B cell (primary cell): ENCODE measurements around the gene ZNF532. TPM values are rescaled to one million over a fixed set of nuclear protein-coding genes. Genes with fewer than 3 reads are reported as not detected.
A peak's percentile ranks its signal among the peaks of the same experiment; 100 is the strongest.

Experiments
- ATAC-seq: fragments of 200-7000 bp; cut with Tn5 transposase; one replicate; pipeline ENCODE4 v1.10.0; 2021; ENCODE audit warnings: low read depth, mild to moderate bottlenecking, moderate number of reproducible peaks, moderate library complexity
- CTCF ChIA-PET: fragments of 350-600 bp; sonication (Branson Sonifier 250); formaldehyde crosslinking; loops from one replicate; lab custom pipeline; 2021; ENCODE audit warnings: antibody characterized with exemption, inconsistent platforms; lab: Charles Lee
- POLR2A ChIA-PET: fragments of 350-600 bp; sonication (Branson Sonifier 250); formaldehyde crosslinking; loops from one replicate; lab custom pipeline; 2021; ENCODE audit warnings: antibody characterized with exemption; lab: Charles Lee
- DNase-seq: peaks from one replicate; pipeline ENCODE4 v3.0.0; 2013
- H2AFZ ChIP-seq: 2 replicates; pipeline ENCODE4 v1.6.1; 2012; ENCODE audit warnings: mild to moderate bottlenecking, low read depth, low read length; ENCODE audit not compliant: insufficient read depth, poor library complexity, severe bottlenecking
- H3K27ac ChIP-seq, 2 donors: 1 replicate in 1 of 2; 2 replicates in 1 of 2; pipeline ENCODE4 v1.5.1; 2012 to 2013; ENCODE audit warnings: low read length in 2 of 2, mild to moderate bottlenecking in 2 of 2, moderate library complexity in 1 of 2
- H3K27me3 ChIP-seq, 4 experiments: fragments of 200-600 bp in 1 of 4; sonication (generic) in 1 of 4; replicated peaks in 1 of 4; 1 replicate in 2 of 4; 2 replicates in 2 of 4; pipeline versions ENCODE4 v1.6.1 to v1.7.0; 2013 to 2016; ENCODE audit warnings: low read length in 3 of 4, mild to moderate bottlenecking in 2 of 4, mixed read lengths in 1 of 4, moderate library complexity in 1 of 4; ENCODE audit not compliant: insufficient read depth in 4 of 4, control insufficient read depth in 3 of 4; ENCODE audit errors: control extremely low read depth in 1 of 4
- H3K36me3 ChIP-seq, 2 experiments: replicated peaks in 1 of 2; 1 replicate in 1 of 2; 2 replicates in 1 of 2; pipeline versions ENCODE4 v1.6.1 to v1.7.1; 2013; ENCODE audit warnings: low read length in 1 of 2; ENCODE audit not compliant: insufficient read depth in 2 of 2, control insufficient read depth in 1 of 2; ENCODE audit errors: control extremely low read depth in 1 of 2, extremely low read depth in 1 of 2
- H3K4me1 ChIP-seq, 2 donors: fragments of 200-600 bp in 1 of 2; sonication (generic) in 1 of 2; 1 replicate in 1 of 2; 2 replicates in 1 of 2; pipeline versions ENCODE4 v1.5.1 to v1.6.1; 2013 to 2017; ENCODE audit warnings: low read length in 2 of 2; ENCODE audit not compliant: control insufficient read depth in 2 of 2, insufficient read depth in 2 of 2
- H3K4me2 ChIP-seq: replicated peaks from 2 replicates; pipeline ENCODE3; 2012; ENCODE audit warnings: mild to moderate bottlenecking, low read depth, low read length; ENCODE audit not compliant: poor library complexity, severe bottlenecking
- H3K4me3 ChIP-seq, 5 experiments: fragments of 200-600 bp in 1 of 5; sonication (generic) in 1 of 5; 1 replicate in 3 of 5; 2 replicates in 2 of 5; pipeline versions ENCODE4 v1.5.1 to v1.7.0; 2011 to 2016; ENCODE audit warnings: low read length in 4 of 5, mild to moderate bottlenecking in 4 of 5, low read depth in 2 of 5, control low read depth in 1 of 5, moderate library complexity in 1 of 5; ENCODE audit not compliant: insufficient read depth in 1 of 5; ENCODE audit errors: control extremely low read depth in 1 of 5, extremely low read depth in 1 of 5
- H3K79me2 ChIP-seq: fragments of 200-600 bp; sonication (generic); one replicate; pipeline ENCODE4 v1.6.0; 2016; ENCODE audit warnings: low read length; ENCODE audit not compliant: control insufficient read depth, insufficient read depth
- H3K9ac ChIP-seq: fragments of 200-600 bp; sonication (generic); 2 replicates; pipeline ENCODE4 v1.6.1; 2017; ENCODE audit warnings: mild to moderate bottlenecking, low read length, moderate library complexity
- H3K9me3 ChIP-seq, 3 donors: one replicate each; pipeline versions ENCODE4 v1.6.1 to v1.7.1; 2013; ENCODE audit warnings: low read length in 2 of 3; ENCODE audit not compliant: control insufficient read depth in 2 of 3, insufficient read depth in 1 of 3; ENCODE audit errors: control extremely low read depth in 1 of 3
- H4K20me1 ChIP-seq: 2 replicates; pipeline ENCODE4 v1.6.0; 2012; ENCODE audit warnings: mild to moderate bottlenecking, low read length; ENCODE audit not compliant: insufficient read depth, control insufficient read depth, poor library complexity, severe bottlenecking
- H3K27ac Mint-ChIP-seq: one replicate; pipeline ENCODE4 v1.8.0; 2021; ENCODE audit warnings: mixed read lengths
- H3K27me3 Mint-ChIP-seq: one replicate; pipeline ENCODE4 v1.8.0; 2021; ENCODE audit warnings: mixed read lengths
- H3K4me1 Mint-ChIP-seq: one replicate; pipeline ENCODE4 v1.8.0; 2021; ENCODE audit warnings: mixed read lengths
- H3K4me3 Mint-ChIP-seq: one replicate; pipeline ENCODE4 v1.8.0; 2021; ENCODE audit warnings: mixed read lengths
- H3K9me3 Mint-ChIP-seq: one replicate; pipeline ENCODE4 v1.8.0; 2022; ENCODE audit warnings: mixed read lengths; ENCODE audit not compliant: insufficient read depth
- EZH2 ChIP-seq: IDR thresholded peaks from 2 replicates; pipeline ENCODE4 v1.6.1; 2012; ENCODE audit warnings: borderline replicate concordance, low read depth, mild to moderate bottlenecking, moderate library complexity, low read length; ENCODE audit not compliant: insufficient read depth, poor library complexity, severe bottlenecking
- WGBS: methylation state at CpG from one replicate; pipeline ENCODE4 v1.1.5; 2013; ENCODE audit warnings: missing lambda C conversion rate; ENCODE audit not compliant: insufficient coverage; 5-methylcytosine and 5-hydroxymethylcytosine counted together
- intact Hi-C: fragments of 100-400 bp; cut with micrococcal nuclease; formaldehyde crosslinking; loops from one replicate; pipeline ENCODE4 v1.10.0; 2022
- polyA plus RNA-seq: library from polyadenylated mRNA; depleted of rRNA; stranded (reverse); fragments of >200 nt; gene quantifications from 2 replicates; pipeline ENCODE4 v1.2.3, GENCODE V29; 2012
- total RNA-seq, 2 donors: library from RNA; stranded (reverse); fragments of 120-200 nt in 1 of 2; gene quantifications; 1 replicate in 1 of 2; 2 replicates in 1 of 2; pipeline versions ENCODE4 v1.2.3 to v1.2.4, GENCODE V29; 2013 to 2022
- TF ChIP-seq, protein P1 (sequence below): fragments of 200-600 bp; IDR thresholded peaks from one replicate; pipeline ENCODE4 v1.8.0; 2022; ENCODE audit warnings: antibody characterized with exemption, mild to moderate bottlenecking

ZNF532 gene
- total and polyA plus RNA-seq, 2 donors (not counting 1 experiment from before 2014, with no cell fraction given), result 58.2 to 104 TPM

DNA sequence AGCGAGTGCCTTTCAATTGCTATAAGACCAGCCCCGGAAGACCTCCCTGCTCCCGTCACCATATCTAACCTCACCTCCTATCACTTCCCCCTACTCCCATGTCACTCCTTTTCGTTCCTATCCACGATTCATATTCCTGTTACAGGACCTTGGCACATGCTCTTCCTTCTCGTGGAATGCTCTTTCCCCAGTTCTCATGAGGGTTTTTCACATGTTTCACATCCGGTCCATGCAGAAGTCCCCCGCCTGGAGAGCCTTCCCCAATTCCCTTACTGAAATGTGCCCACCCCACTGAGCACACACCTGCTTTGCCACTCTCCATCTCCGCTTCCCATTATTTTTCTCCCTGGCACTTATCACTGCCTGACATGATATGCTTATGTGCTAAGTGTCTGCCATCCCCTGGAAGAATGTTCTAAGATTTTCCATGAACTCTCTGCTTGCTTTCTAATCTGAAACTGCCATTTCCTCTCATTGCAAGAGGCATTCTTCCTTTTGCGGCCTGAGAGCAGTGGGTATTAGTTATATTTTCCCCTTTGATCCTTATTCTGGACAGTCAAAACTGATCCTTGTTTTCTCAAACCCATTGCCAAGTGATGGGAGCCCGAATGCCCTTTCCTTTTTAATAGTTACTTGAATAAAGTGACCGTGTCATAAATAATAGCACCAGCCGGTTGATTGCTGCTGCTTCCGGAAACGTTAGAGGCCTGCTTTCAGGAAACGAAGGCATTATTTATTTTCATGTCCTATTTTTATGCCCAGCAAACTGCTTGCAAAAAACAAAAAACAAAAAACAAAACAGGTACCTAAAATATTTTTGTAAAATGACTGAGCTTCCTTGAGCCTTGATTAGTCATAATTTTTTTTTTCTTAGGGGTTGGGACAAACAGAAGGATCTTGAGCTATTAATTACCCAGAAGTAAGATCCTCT, 127.9 kb downstream of the ZNF532 start:
- peaks cover 8% of the 10 kb centered on the region for H3K9me3 Mint-ChIP-seq
- peak overlapping the region; percentile 68 for H3K4me3 Mint-ChIP-seq
- intact Hi-C loops, result loop anchor here (5.0 kb wide), 1 partner anchor 45 kb away; no protein-coding TSS in a partner anchor
- peaks cover 30% of the 10 kb centered on the region for H3K4me1 Mint-ChIP-seq
- Histone ChIP-seq H3K79me2 (no peaks in the 10 kb centered on the region), H3K4me3 (no peak overlapping the region), H3K9me3 (peaks cover 0 to 13% (median 6%) of the 10 kb centered on the region in 3 donors), H3K27ac (peak overlapping the region; percentile 32 to 42), H3K27me3 (no peaks in the 10 kb centered on the region), H2AFZ (peak overlapping the region; percentile 45), H3K9ac (peak overlapping the region; percentile 24), H3K4me1 (peaks cover 21 to 22% of the 10 kb centered on the region in 2 donors), H4K20me1 (no peaks in the 10 kb centered on the region), H3K4me2 (peak overlapping the region; percentile 57), H3K36me3 (no peaks in the 10 kb centered on the region)
- DNase-seq (no peak), ATAC-seq (peak; percentile 13)
- POLR2A ChIA-PET, result no interaction called here
- CTCF ChIA-PET, result no interaction called here
- 79% methylated on average over 8 of the region's 16 CpGs for WGBS
- peak overlapping the region; percentile 69 for H3K27ac Mint-ChIP-seq
- TF ChIP-seq, protein P1, sequence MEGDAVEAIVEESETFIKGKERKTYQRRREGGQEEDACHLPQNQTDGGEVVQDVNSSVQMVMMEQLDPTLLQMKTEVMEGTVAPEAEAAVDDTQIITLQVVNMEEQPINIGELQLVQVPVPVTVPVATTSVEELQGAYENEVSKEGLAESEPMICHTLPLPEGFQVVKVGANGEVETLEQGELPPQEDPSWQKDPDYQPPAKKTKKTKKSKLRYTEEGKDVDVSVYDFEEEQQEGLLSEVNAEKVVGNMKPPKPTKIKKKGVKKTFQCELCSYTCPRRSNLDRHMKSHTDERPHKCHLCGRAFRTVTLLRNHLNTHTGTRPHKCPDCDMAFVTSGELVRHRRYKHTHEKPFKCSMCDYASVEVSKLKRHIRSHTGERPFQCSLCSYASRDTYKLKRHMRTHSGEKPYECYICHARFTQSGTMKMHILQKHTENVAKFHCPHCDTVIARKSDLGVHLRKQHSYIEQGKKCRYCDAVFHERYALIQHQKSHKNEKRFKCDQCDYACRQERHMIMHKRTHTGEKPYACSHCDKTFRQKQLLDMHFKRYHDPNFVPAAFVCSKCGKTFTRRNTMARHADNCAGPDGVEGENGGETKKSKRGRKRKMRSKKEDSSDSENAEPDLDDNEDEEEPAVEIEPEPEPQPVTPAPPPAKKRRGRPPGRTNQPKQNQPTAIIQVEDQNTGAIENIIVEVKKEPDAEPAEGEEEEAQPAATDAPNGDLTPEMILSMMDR, result no peak
- TF ChIP-seq EZH2, result no peak
- H3K27me3 Mint-ChIP-seq, result no peaks in the 10 kb centered on the region

DNA sequence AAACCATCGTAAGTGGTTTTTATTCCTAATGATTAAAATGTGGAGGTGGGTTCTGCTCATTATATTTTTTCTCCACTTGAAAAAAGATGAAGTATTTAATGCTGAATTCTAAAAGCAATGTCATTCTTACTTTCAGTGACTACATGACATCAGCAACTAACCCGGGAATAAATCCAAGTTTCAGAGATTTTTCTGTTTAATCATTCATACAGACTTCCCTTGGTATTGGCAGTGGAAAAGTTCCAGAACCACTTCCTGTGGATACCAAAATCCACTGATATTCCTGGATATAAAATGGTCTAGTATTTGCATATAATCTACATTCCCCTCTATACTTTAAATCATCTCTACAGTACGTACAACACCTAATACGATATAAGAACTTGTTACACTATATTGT, 128.6 kb downstream of the ZNF532 start:
- H4K20me1 ChIP-seq, result no peaks in the 10 kb centered on the region
- peaks cover 0 to 13% (median 0%) of the 10 kb centered on the region in 3 donors for H3K9me3 ChIP-seq
- H3K27me3 Mint-ChIP-seq, result no peaks in the 10 kb centered on the region
- CTCF ChIA-PET, result no interaction called here
- H2AFZ ChIP-seq, result peak overlapping the region; percentile 45
- no peak overlapping the region for H3K4me3 ChIP-seq
- no peaks in the 10 kb centered on the region for H3K79me2 ChIP-seq
- TF ChIP-seq, protein P1, result no peak
- no peak for TF ChIP-seq EZH2
- no peak for DNase-seq
- H3K4me3 Mint-ChIP-seq, result no peak overlapping the region
- H3K36me3 ChIP-seq, result no peaks in the 10 kb centered on the region
- POLR2A ChIA-PET, result no interaction called here
- WGBS, result no CpG with 5 or more reads among the region's 4 CpGs
- H3K4me1 ChIP-seq, result peaks cover 21 to 22% of the 10 kb centered on the region in 2 donors
- H3K4me1 Mint-ChIP-seq, result peaks cover 34% of the 10 kb centered on the region
- H3K9ac ChIP-seq, result peak overlapping the region; percentile 24
- intact Hi-C loops, result loop anchor here (5.0 kb wide), 1 partner anchor 46 kb away; no protein-coding TSS in a partner anchor
- H3K27ac Mint-ChIP-seq, result no peak overlapping the region
- H3K4me2 ChIP-seq, result peak overlapping the region; percentile 57
- no peaks in the 10 kb centered on the region for H3K27me3 ChIP-seq
- peaks cover 8% of the 10 kb centered on the region for H3K9me3 Mint-ChIP-seq
- peak overlapping the region in 1 of 2 donors; percentile 42 for H3K27ac ChIP-seq
- no peak for ATAC-seq
